ENCODE data around the gene LRIT1.

The LRIT1 gene

GRCh38 chr10:84265418-84265817 is 24.1 kb upstream of the LRIT1 start:
- no peaks in the 10 kb centered on the region for H3K36me3 ChIP-seq (ENCODE audit: control insufficient read depth in 1 of 2, insufficient read depth in 2 of 2, low read length in 2 of 2)
- H3K4me3 ChIP-seq (ENCODE audit: low read depth in 1 of 2, low read length in 2 of 2): no peak overlapping the region
- no peak overlapping the region for H3K27ac ChIP-seq (ENCODE audit: low read length)
- H3K9me3 ChIP-seq (ENCODE audit: control insufficient read depth in 1 of 2, low read length in 2 of 2): no peaks in the 10 kb centered on the region
- H3K27me3 ChIP-seq (ENCODE audit: low read depth, low read length): no peaks in the 10 kb centered on the region
- H3K4me1 ChIP-seq (ENCODE audit: control insufficient read depth in 1 of 2, insufficient read depth in 2 of 2, low read length in 2 of 2): no peaks in the 10 kb centered on the region

GRCh38 chr10:84264611-84265141 is 23.3 kb upstream of the LRIT1 start:
- H3K27ac ChIP-seq (ENCODE audit: low read length): no peak overlapping the region
- no peaks in the 10 kb centered on the region for H3K27me3 ChIP-seq (ENCODE audit: low read depth, low read length)
- H3K4me3 ChIP-seq (ENCODE audit: low read depth in 1 of 2, low read length in 2 of 2): no peak overlapping the region

GRCh38 chr10:84263716-84264115 is 22.4 kb upstream of the LRIT1 start:
- Histone ChIP-seq H3K36me3 (ENCODE audit: control insufficient read depth in 1 of 2, insufficient read depth in 2 of 2, low read length in 2 of 2) (no peaks in the 10 kb centered on the region), H3K4me3 (ENCODE audit: low read depth in 1 of 2, low read length in 2 of 2) (no peak overlapping the region), H3K9me3 (ENCODE audit: control insufficient read depth in 1 of 2, low read length in 2 of 2) (no peaks in the 10 kb centered on the region), H3K27ac (ENCODE audit: low read length) (no peak overlapping the region), H3K27me3 (ENCODE audit: low read depth, low read length) (no peaks in the 10 kb centered on the region), H3K4me1 (ENCODE audit: control insufficient read depth in 1 of 2, insufficient read depth in 2 of 2, low read length in 2 of 2) (no peaks in the 10 kb centered on the region)

More at GRCh38 chr10:84264611-84265141, 23.3 kb upstream of the LRIT1 start:
- Histone ChIP-seq H3K9me3 (ENCODE audit: control insufficient read depth in 1 of 2, low read length in 2 of 2) (no peaks in the 10 kb centered on the region), H3K4me1 (ENCODE audit: control insufficient read depth in 1 of 2, insufficient read depth in 2 of 2, low read length in 2 of 2) (no peaks in the 10 kb centered on the region), H3K36me3 (ENCODE audit: control insufficient read depth in 1 of 2, insufficient read depth in 2 of 2, low read length in 2 of 2) (no peaks in the 10 kb centered on the region)

GRCh38 chr10:84262190-84262956 is 21.0 kb upstream of the LRIT1 start:
- Histone ChIP-seq H3K4me3 (ENCODE audit: low read depth in 1 of 2, low read length in 2 of 2) (no peak overlapping the region), H3K27ac (ENCODE audit: low read length) (no peak overlapping the region), H3K9me3 (ENCODE audit: control insufficient read depth in 1 of 2, low read length in 2 of 2) (no peaks in the 10 kb centered on the region), H3K27me3 (ENCODE audit: low read depth, low read length) (no peaks in the 10 kb centered on the region), H3K4me1 (ENCODE audit: control insufficient read depth in 1 of 2, insufficient read depth in 2 of 2, low read length in 2 of 2) (no peaks in the 10 kb centered on the region), H3K36me3 (ENCODE audit: control insufficient read depth in 1 of 2, insufficient read depth in 2 of 2, low read length in 2 of 2) (no peaks in the 10 kb centered on the region)

- H3K4me1 ChIP-seq (ENCODE audit: control insufficient read depth in 1 of 2, insufficient read depth in 2 of 2, low read length in 2 of 2): peaks cover 0 to 5% of the 10 kb centered on the region in 2 donors
- no peaks in the 10 kb centered on the region for H3K36me3 ChIP-seq (ENCODE audit: control insufficient read depth in 1 of 2, insufficient read depth in 2 of 2, low read length in 2 of 2)
- no peak overlapping the region for H3K4me3 ChIP-seq (ENCODE audit: low read depth in 1 of 2, low read length in 2 of 2)
- H3K9me3 ChIP-seq (ENCODE audit: control insufficient read depth in 1 of 2, low read length in 2 of 2): no peaks in the 10 kb centered on the region
- H3K27me3 ChIP-seq (ENCODE audit: low read depth, low read length): no peaks in the 10 kb centered on the region
- H3K27ac ChIP-seq (ENCODE audit: low read length): no peak overlapping the region
These were observed 20.0 kb upstream of the LRIT1 start for GRCh38 chr10:84261236-84261915.

- H3K27me3 ChIP-seq (ENCODE audit: low read depth, low read length): no peaks in the 10 kb centered on the region
- peaks cover 0 to 5% of the 10 kb centered on the region in 2 donors for H3K4me1 ChIP-seq (ENCODE audit: control insufficient read depth in 1 of 2, insufficient read depth in 2 of 2, low read length in 2 of 2)
- H3K9me3 ChIP-seq (ENCODE audit: control insufficient read depth in 1 of 2, low read length in 2 of 2): no peaks in the 10 kb centered on the region
- no peaks in the 10 kb centered on the region for H3K36me3 ChIP-seq (ENCODE audit: control insufficient read depth in 1 of 2, insufficient read depth in 2 of 2, low read length in 2 of 2)
- H3K4me3 ChIP-seq (ENCODE audit: low read depth in 1 of 2, low read length in 2 of 2): no peak overlapping the region
- H3K27ac ChIP-seq (ENCODE audit: low read length): no peak overlapping the region
These were observed 16.8 kb upstream of the LRIT1 start for GRCh38 chr10:84258034-84258695.

GRCh38 chr10:84257343-84258020 is 16.1 kb upstream of the LRIT1 start:
- H3K4me3 ChIP-seq (ENCODE audit: low read depth in 1 of 2, low read length in 2 of 2): peak overlapping the region in 1 of 2 donors; percentile 14

GRCh38 chr10:84256510-84257342 is 15.4 kb upstream of the LRIT1 start:
- no peaks in the 10 kb centered on the region for H3K9me3 ChIP-seq (ENCODE audit: control insufficient read depth in 1 of 2, low read length in 2 of 2)
- peaks cover 0 to 5% of the 10 kb centered on the region in 2 donors for H3K4me1 ChIP-seq (ENCODE audit: control insufficient read depth in 1 of 2, insufficient read depth in 2 of 2, low read length in 2 of 2)
- H3K27me3 ChIP-seq (ENCODE audit: low read depth, low read length): no peaks in the 10 kb centered on the region
- peak overlapping the region in 1 of 2 donors; percentile 14 for H3K4me3 ChIP-seq (ENCODE audit: low read depth in 1 of 2, low read length in 2 of 2)
- no peaks in the 10 kb centered on the region for H3K36me3 ChIP-seq (ENCODE audit: control insufficient read depth in 1 of 2, insufficient read depth in 2 of 2, low read length in 2 of 2)
- no peak overlapping the region for H3K27ac ChIP-seq (ENCODE audit: low read length)

More at GRCh38 chr10:84257343-84258020, 16.1 kb upstream of the LRIT1 start:
- Histone ChIP-seq H3K36me3 (ENCODE audit: control insufficient read depth in 1 of 2, insufficient read depth in 2 of 2, low read length in 2 of 2) (no peaks in the 10 kb centered on the region), H3K27me3 (ENCODE audit: low read depth, low read length) (no peaks in the 10 kb centered on the region), H3K4me1 (ENCODE audit: control insufficient read depth in 1 of 2, insufficient read depth in 2 of 2, low read length in 2 of 2) (peaks cover 0 to 5% of the 10 kb centered on the region in 2 donors), H3K9me3 (ENCODE audit: control insufficient read depth in 1 of 2, low read length in 2 of 2) (no peaks in the 10 kb centered on the region), H3K27ac (ENCODE audit: low read length) (no peak overlapping the region)

GRCh38 chr10:84254552-84255478 is 13.5 kb upstream of the LRIT1 start:
- H3K4me3 ChIP-seq (ENCODE audit: low read depth in 1 of 2, low read length in 2 of 2): no peak overlapping the region
- H3K9me3 ChIP-seq (ENCODE audit: control insufficient read depth in 1 of 2, low read length in 2 of 2): no peaks in the 10 kb centered on the region
- H3K27ac ChIP-seq (ENCODE audit: low read length): no peak overlapping the region
- H3K36me3 ChIP-seq (ENCODE audit: control insufficient read depth in 1 of 2, insufficient read depth in 2 of 2, low read length in 2 of 2): no peaks in the 10 kb centered on the region
- H3K27me3 ChIP-seq (ENCODE audit: low read depth, low read length): no peaks in the 10 kb centered on the region
- peaks cover 0 to 5% of the 10 kb centered on the region in 2 donors for H3K4me1 ChIP-seq (ENCODE audit: control insufficient read depth in 1 of 2, insufficient read depth in 2 of 2, low read length in 2 of 2)
